ENCODE results near the gene CCDC102A.

Gene CCDC102A

DNA sequence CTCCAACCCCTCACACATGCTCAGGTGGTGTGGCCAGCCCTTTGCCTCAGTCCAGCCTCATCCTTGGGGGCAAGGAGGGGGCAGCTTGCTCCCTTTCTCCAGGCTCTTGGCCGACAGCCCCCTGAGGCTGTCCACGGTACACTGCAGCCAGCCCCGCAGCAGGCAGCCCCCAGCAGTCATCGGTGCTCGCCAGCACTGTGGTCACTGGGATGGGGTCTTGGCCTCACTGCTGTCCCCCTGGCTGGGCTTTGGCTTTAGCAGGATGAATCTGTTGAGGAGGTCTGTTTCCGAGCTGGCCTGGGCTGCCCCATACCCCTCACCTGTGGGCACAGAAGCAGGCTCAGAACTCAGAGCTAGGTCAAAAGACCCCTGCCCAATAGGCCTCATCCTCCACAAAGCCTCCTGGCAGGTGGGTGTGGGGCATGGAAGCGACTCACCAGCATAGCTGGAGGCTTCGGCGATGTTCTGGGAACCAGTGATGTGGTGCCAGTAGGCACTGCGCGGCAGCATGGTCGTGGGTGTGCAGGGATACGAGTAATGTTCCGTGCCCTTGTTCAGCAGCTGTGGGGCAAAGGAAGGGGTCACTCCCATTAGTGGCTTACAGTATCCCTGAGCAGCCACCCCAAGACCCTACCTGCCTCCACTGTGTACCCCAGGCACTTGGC is 63.1 kb downstream of the CCDC102A start:
- Histone ChIP-seq H3K27me3 (no peaks in the 10 kb centered on the region), H3K4me1 (peaks cover 61% of the 10 kb centered on the region), H3K9me3 (no peaks in the 10 kb centered on the region), H3K36me3 (peaks cover 96% of the 10 kb centered on the region), H3K4me3 (ENCODE audit: low read depth, low read length) (no peak overlapping the region)
- TF ChIP-seq, protein P1, sequence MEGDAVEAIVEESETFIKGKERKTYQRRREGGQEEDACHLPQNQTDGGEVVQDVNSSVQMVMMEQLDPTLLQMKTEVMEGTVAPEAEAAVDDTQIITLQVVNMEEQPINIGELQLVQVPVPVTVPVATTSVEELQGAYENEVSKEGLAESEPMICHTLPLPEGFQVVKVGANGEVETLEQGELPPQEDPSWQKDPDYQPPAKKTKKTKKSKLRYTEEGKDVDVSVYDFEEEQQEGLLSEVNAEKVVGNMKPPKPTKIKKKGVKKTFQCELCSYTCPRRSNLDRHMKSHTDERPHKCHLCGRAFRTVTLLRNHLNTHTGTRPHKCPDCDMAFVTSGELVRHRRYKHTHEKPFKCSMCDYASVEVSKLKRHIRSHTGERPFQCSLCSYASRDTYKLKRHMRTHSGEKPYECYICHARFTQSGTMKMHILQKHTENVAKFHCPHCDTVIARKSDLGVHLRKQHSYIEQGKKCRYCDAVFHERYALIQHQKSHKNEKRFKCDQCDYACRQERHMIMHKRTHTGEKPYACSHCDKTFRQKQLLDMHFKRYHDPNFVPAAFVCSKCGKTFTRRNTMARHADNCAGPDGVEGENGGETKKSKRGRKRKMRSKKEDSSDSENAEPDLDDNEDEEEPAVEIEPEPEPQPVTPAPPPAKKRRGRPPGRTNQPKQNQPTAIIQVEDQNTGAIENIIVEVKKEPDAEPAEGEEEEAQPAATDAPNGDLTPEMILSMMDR (IDR thresholded peaks at IDR 0.05; ENCODE audit: low read depth, low read length), result no peak
- peak; percentile 38 for DNase-seq

DNA sequence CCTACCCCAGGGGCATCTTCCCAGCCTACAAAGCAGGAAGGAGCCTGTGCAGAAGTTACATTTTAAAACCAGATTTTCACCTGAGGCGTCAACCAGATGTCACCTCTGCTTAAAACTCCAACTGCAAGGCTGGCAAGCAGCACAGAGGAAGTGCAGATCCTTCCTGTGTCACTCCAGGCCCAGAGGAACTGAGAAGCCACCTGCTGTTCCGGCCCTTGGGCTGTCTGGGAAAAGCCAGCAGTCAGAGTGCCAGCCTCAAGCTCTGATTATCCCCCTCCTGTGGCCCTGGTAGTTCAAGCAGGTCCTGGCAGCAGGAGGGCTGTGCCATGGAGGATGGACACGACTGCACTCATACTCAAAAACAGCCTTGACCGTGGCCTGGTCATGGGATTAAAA is 63.7 kb downstream of the CCDC102A start:
- TF ChIP-seq, protein P1 (IDR thresholded peaks at IDR 0.05; ENCODE audit: low read depth, low read length), result peak; percentile 30; the same call in 1 of the 2 replicates
- DNase-seq, result peak; percentile 79
- peaks cover 96% of the 10 kb centered on the region for H3K36me3 ChIP-seq
- no peaks in the 10 kb centered on the region for H3K27me3 ChIP-seq
- H3K4me3 ChIP-seq (ENCODE audit: low read depth, low read length), result no peak overlapping the region
- H3K9me3 ChIP-seq, result no peaks in the 10 kb centered on the region
- H3K4me1 ChIP-seq, result peaks cover 61% of the 10 kb centered on the region

DNA sequence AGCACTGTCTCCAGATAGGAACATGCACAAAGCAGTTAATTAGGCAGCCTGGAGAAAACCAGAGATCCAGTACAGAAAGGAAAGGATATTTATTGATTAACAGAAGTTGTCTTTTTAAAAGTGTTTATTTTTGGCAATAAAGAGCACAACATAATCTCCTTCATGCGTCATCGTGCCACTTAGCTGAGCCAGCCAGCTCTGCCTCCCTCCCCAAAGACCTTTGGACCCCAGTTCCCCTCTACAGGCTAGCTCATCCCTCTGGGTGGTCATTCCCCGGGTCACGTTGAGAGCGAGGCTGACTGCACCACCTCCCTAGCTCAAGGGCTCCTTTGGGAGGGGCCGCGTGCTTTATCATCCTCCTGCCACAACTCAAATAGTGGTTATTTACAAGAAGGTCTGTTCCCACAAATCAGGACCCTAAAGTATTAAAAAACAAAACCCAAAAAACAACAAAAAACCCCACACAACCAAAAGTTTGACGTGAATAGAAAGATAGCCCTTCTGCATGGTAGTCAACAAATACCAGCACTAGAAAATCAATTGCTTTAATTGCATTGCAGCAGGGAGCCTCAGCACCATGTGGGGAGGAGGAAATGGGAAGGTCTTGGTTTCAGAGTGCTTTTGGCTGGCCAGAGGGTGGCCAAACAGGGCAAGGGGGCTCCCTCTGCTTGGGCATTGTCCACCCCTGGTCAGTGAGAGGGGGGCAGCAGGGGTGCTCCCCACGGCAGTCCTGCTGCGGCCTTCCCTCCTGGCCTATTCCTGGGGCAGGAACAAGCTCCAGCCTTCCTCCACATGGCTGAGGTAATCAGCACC is 64.3 kb downstream of the CCDC102A start:
- Histone ChIP-seq H3K27me3 (no peaks in the 10 kb centered on the region), H3K4me1 (peaks cover 61% of the 10 kb centered on the region), H3K9me3 (no peaks in the 10 kb centered on the region), H3K4me3 (ENCODE audit: low read depth, low read length) (no peak overlapping the region), H3K36me3 (peaks cover 96% of the 10 kb centered on the region)
- peak; percentile 36 for DNase-seq
- TF ChIP-seq, protein P1 (IDR thresholded peaks at IDR 0.05; ENCODE audit: low read depth, low read length), result no peak

DNA sequence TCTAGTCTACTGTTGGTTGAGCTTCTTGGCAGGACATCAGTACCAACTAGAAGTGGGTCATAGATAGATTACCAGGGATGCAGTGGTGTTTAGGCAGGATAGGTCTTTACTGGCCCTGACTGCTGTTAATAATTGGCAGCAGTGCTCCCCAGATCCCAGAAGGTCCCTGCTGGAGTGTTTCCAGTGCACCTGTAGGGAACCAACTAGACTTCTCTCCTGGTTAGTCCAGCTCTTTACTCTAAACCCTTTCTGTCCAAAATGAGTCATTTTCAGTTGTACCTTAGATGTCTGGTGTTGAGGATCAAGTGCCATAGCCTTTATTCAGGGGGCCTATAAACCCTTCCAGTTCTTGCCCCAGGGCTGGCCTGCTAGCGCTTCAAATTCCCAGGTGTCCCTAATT is 65.2 kb downstream of the CCDC102A start:
- no peak overlapping the region for H3K4me3 ChIP-seq (ENCODE audit: low read depth, low read length)
- TF ChIP-seq, protein P1 (IDR thresholded peaks at IDR 0.05; ENCODE audit: low read depth, low read length), result no peak
- H3K36me3 ChIP-seq, result peaks cover 96% of the 10 kb centered on the region
- peak; percentile 43 for DNase-seq
- no peaks in the 10 kb centered on the region for H3K27me3 ChIP-seq
- H3K9me3 ChIP-seq, result no peaks in the 10 kb centered on the region
- H3K4me1 ChIP-seq, result peaks cover 53% of the 10 kb centered on the region

DNA sequence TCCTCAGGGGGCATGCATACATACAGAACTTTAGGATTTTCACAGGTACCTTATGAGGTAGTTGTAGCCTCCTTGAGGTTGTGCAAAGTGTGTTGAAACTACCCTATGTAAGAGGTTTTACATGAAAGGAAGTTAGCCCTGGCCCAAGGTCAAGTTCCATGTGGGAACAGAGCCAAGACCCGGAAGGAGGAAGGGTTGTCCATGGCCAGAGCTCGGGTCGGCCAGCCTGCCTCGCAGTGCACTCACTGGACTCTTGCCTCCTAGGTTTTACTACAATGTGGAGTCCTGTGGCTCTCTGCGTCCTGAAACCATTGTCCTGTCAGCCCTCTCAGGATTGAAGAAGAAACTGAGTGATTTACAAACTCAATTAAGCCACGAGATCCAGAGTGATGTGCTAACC is 65.7 kb downstream of the CCDC102A start:
- peak; percentile 35 for DNase-seq
- Histone ChIP-seq H3K4me1 (peaks cover 50% of the 10 kb centered on the region), H3K27me3 (no peaks in the 10 kb centered on the region), H3K36me3 (peaks cover 96% of the 10 kb centered on the region), H3K9me3 (no peaks in the 10 kb centered on the region), H3K4me3 (ENCODE audit: low read depth, low read length) (no peak overlapping the region)
- TF ChIP-seq, protein P1 (IDR thresholded peaks at IDR 0.05; ENCODE audit: low read depth, low read length), result no peak

Measured in BE2C (cell line).